Measurements from ENCODE around the gene SPOCK1.

GRCh38 chr5:137113161-137113560 is 386.0 kb downstream of the SPOCK1 start:
- TF ChIP-seq CTCF (IDR thresholded peaks at IDR 0.05 in 8 of 11, conservative IDR thresholded peaks at IDR 0.05 in 3 of 11), result no peak
- no peak for TF ChIP-seq POLR2A (IDR thresholded peaks at IDR 0.05)
